Upper lobe of right lung (tissue), 1 donor: ENCODE data around the gene PAX6. TPM values are rescaled to one million over a fixed set of nuclear protein-coding genes. Genes with fewer than 3 reads are reported as not detected.
"Not testable (repeated sequence)": the region's sequence is repeated elsewhere in the genome, so short reads cannot be mapped to it uniquely, and the experiment has no call there.

ENCODE experiments used
- ATAC-seq: fragments of 200-7000 bp; cut with Tn5 transposase; one replicate; pipeline ENCODE4 v1.9.1; 2020; ENCODE audit warnings: mild to moderate bottlenecking, moderate library complexity
- DNase-seq: peaks from one replicate; pipeline ENCODE4 v3.0.0-alpha.2; 2020
- H3K27ac ChIP-seq: fragments of 200-600 bp; one replicate; pipeline ENCODE4 v1.8.0; 2022
- H3K27me3 ChIP-seq: fragments of 200-600 bp; one replicate; pipeline ENCODE4 v1.8.0; 2022; ENCODE audit warnings: mild to moderate bottlenecking
- H3K36me3 ChIP-seq: fragments of 200-600 bp; one replicate; pipeline ENCODE4 v1.8.0; 2022
- H3K4me1 ChIP-seq: fragments of 200-600 bp; one replicate; pipeline ENCODE4 v1.8.0; 2022
- H3K4me3 ChIP-seq: fragments of 200-600 bp; one replicate; pipeline ENCODE4 v1.8.0; 2022; ENCODE audit warnings: mild to moderate bottlenecking
- H3K9me3 ChIP-seq: fragments of 200-600 bp; one replicate; pipeline ENCODE4 v1.8.0; 2022
- CTCF ChIP-seq: fragments of 200-600 bp; IDR thresholded peaks from one replicate; pipeline ENCODE4 v1.8.0; 2022; ENCODE audit warnings: antibody characterized with exemption
- intact Hi-C: fragments of 100-400 bp; cut with DNase I; formaldehyde crosslinking; loops from one replicate; pipeline ENCODE4 v1.11.0; 2022
- total RNA-seq: library from RNA; stranded (reverse); fragmentation: NEBNext Ultra II Directional; extraction: Animal tissue kit (Norgen Biotek cat#: 25700); gene quantifications from one replicate; pipeline ENCODE4 v1.2.1, GENCODE V29; 2021
- donor health status: DM: no; HTN: yes; CAD: no; lungs with severe emphysema.

Gene PAX6
- total RNA-seq, 1 donor from 2014 or later = not detected

- no peak for TF ChIP-seq CTCF
- Histone ChIP-seq H3K9me3 (no peaks in the 10 kb centered on the region), H3K4me3 (no peak overlapping the region), H3K4me1 (no peaks in the 10 kb centered on the region), H3K27me3 (no peaks in the 10 kb centered on the region), H3K36me3 (no peaks in the 10 kb centered on the region), H3K27ac (no peak overlapping the region)
- no peak for ATAC-seq
- intact Hi-C loops = no loop called here
- no peak for DNase-seq
These were observed 63.5 kb downstream of the PAX6 start for GRCh38 chr11:31747581-31747980.

- DNase-seq, H3K27ac ChIP-seq, H3K4me1 ChIP-seq, ATAC-seq, H3K4me3 ChIP-seq, H3K9me3 ChIP-seq, H3K27me3 ChIP-seq, intact Hi-C loops, H3K36me3 ChIP-seq: not testable (repeated sequence)
These were observed 70.3 kb downstream of the PAX6 start for GRCh38 chr11:31740731-31741368.

GRCh38 chr11:31740131-31740530 lies 71.0 kb downstream of the PAX6 start:
- H3K4me1 ChIP-seq = no peaks in the 10 kb centered on the region
- H3K36me3 ChIP-seq = no peaks in the 10 kb centered on the region
- TF ChIP-seq CTCF = no peak
- H3K27ac ChIP-seq = no peak overlapping the region
- peaks cover 3% of the 10 kb centered on the region for H3K9me3 ChIP-seq
- no peak for DNase-seq
- ATAC-seq = no peak
- H3K4me3 ChIP-seq = no peak overlapping the region
- H3K27me3 ChIP-seq = no peaks in the 10 kb centered on the region
- intact Hi-C loops = no loop called here
